HG03196 (cell line): ENCODE measurements around the gene RAB20.
"Not testable (repeated sequence)": the region's sequence is repeated elsewhere in the genome, so short reads cannot be mapped to it uniquely, and the experiment has no call there.

ENCODE experiments used
- ATAC-seq: cut with Tn5 transposase; IDR thresholded peaks from one replicate; pipeline ENCODE4 v1.9.1; 2021; ENCODE audit not compliant: unreplicated experiment

RAB20 gene, protein sequence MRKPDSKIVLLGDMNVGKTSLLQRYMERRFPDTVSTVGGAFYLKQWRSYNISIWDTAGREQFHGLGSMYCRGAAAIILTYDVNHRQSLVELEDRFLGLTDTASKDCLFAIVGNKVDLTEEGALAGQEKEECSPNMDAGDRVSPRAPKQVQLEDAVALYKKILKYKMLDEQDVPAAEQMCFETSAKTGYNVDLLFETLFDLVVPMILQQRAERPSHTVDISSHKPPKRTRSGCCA

DNA sequence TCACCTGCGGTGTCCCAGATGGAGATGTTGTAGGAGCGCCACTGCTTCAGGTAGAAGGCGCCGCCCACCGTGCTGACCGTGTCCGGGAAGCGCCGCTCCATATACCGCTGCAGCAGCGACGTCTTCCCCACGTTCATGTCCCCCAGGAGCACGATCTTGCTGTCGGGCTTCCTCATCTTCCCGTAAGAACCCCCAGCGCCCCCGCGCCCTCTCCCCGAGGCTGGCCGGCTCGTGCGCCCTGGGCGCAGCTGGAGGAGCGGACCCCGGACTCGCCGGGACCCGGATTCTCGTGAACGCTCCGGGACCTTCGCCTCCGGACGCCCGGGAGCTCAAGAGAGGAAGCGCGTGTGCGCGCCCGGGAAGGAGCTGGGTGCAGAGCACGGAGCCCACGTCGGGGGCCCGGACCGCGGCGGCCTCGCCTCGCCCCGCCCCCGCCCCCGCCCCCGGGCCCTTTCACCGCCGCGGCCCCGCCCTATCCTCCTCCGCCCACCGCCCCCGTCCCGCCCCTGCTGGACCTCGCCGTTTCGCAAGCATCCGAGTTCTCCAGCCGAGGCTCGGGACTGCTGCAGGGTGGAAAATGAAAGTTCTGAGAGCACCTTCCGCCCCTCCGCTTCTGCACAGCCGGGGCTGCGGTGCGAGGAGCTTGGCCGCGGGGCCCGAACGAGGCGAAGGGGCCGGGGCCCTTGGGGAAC lies at the start of gene RAB20:
RAB20 (minus strand) TSS at position 379 of the 692 bp plus-strand sequence; CDS start at position 176, 203 bp downstream.
- peak; percentile 64 for ATAC-seq

DNA sequence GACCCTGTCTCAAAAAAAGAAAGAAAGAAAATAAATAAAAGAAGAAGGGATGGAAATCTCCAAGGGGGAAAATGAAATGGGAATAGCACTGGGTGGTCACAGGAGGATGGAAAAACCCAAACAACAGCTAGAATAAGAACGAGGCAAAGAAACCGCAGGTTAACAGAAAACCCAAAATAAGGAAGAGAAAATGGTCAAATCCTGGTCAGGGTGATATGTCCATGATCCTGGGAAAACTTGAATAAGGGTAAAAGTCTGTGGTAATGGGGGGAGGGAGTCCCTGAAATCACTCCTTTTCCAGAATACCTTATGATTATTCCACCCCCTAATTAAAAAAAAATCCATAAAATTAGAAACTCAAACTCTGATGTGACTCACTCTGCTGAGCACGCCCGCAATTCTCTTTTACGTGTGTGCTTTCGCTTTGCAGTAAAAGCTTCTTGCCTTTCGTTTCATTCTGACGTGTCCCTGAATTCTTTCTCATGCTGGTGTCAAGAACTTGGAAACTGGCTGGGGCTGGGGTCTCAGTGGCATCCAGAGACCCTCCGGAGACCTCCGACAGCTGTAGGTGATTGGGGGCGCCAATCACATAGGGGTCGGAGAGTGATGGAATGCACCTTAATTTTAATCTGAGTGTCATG lies 49.6 kb upstream of the RAB20 start:
- ATAC-seq: peak; percentile 40

DNA sequence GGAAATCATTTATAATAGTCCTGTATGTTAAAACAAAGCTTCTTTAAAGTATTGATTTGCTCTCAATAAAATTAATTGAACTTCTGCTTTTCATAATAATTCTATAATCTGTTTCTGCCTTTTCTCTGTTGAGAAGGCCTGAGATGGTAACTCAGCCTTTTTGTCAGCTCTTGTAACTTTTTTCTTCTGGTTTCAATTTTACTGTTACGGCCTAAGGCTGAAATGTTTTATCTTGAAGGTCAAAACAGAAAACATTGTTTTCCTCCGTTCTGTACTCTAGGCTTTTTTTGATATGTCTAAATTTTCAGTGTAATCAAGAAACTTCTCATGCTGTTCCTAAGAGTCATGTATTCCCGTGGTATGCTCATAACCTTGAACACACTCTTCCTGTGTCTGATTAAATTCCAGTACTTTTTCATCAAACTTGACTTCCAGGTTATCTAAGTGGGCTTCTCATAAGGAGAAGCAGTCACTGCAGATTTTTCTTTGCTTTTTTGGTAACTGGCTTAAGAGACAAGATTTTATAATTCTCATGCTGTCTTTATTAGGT lies 46.2 kb upstream of the RAB20 start:
- no peak for ATAC-seq

DNA sequence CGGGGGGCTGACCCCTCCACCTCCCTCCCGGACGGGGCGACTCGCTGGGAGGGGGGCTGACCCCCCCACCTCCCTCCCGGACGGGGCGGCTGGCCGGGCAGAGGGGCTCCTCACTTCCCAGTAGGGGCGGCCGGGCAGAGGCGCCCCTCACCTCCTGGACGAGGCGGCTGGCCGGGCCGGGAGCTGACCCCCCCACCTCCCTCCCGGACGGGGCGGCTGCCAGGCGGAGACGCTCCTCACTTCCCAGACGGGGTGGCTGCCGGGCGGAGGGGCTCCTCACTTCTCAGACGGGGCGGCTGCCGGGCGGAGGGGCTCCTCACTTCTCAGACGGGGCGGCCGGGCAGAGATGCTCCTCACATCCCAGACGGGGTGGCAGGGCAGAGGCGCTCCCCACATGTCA lies 44.8 kb upstream of the RAB20 start:
- ATAC-seq: not testable (repeated sequence)

DNA sequence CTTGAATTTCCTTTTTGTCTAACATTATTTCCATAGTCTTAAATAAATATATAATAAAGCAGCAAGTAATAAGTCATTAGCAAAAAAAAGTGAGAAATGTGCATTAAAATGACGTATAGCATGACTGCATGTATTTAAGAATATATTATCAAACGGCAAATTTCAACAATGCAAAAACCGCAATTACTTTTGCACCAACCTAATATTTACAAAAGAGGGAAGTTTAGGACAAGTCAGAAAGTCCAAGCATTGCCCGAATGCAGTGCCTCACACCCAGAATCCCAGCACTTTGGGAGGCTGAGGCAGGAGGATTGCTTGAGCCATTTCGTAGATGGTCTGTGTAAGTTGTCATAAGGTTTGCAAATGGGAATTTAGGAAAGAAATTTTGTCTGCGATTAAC lies 43.6 kb upstream of the RAB20 start:
- ATAC-seq: no peak

DNA sequence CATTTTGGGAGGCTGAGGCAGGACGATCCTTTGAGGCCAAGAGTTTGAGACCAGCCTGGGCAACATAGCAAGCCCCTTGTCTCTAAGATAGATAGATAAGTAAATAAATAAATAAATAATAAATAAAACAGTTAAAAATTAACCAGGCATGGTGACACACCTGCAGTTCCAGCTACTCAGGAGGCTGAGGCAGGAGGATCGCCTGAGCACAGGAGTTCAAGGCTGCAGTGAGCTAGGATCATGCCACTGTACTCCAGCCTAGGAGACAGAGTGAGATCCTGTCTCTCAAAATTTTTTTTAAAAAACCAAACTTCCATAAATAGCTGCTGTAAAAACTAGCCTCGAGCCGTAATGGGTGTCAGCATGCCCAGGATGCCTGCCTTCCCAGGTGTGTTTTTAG lies 39.5 kb upstream of the RAB20 start:
- no peak for ATAC-seq

DNA sequence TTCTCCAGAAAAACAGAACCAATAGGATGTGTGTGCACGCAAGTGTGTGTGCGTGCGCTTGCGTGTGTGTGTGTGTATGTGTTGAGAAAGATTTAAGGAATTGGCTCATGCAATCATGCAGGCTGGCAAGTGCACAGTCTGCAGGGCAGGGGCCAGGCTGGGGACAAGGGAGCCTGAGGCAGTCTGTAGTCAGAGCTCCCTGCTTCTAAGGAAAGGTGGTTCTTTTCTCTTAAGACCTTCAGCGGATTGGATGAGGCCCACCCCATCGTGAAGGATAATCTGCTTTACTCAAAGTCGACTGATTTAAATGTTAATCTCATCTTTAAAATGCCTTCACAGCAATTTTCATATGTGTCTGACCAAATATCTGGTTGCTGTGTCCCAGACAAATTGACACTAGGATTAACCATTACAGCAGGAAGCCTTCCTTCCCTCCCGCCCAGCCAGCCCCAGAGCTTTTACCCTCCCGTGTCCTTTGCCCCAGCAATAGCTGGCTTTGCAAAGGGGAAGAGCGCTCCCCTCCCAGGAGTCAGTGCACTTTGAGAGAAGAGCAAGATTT lies 38.8 kb upstream of the RAB20 start:
- no peak for ATAC-seq

DNA sequence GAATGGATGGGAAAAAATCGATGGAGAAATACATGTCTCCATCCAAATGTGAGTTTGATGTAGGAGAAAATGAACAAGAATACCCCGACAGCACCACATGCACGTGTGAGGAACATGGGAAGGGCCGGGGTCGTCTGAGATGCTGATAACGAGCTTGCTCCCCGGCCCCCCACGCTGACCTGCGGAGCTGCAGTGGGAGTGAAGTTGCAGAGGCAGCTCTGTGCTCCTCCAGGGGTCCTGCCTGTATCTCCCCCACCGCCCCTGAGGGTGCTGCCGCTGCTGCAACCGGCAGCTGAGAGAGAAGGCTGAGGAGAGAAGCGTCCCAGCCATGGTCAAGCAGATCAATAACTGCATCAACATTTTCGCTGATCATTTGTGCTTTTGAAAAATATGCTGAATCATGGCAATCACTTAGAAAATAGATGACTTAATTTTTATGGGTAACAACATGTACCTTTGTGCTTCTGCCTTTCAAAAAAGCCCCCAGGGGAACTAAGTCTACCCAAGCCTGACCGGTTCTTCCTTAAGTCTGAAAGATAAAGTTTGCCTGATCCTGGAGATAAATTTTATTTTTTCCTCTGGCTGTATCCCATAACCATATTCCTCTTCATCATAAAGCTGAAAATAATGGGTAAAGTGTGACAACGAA lies 35.6 kb upstream of the RAB20 start:
- ATAC-seq: no peak

DNA sequence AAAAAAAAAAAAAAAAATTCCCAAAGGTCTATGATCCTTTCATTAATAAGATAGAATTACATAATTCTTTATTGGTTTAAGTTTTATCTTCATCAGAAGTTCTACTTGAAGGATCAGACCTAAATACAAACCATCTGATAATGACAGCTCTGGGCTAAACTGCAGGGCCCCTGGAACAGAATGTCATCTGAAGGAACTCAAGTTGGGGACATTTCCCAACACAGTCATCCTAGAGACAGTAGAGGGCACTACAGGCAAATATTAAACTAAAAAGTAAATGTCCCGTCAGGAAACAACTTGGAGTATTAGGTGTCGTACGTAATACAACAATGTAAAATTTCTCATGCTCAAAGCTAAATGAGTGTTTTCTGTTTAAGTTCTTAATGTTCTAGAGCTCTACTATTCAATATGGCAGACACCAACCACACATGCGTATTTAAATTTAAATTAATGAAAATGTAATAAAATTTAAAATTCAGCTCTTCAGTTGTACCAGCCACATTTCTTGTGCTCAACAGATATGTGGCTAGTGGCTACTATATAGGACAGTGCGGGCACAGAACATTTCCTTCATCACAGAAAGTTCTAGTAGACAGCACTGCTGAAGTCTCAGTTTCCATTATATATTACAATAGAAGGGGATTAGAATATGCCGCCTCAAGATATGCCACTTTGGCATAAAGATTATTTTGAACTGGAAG lies 32.1 kb upstream of the RAB20 start:
- ATAC-seq: peak; percentile 69

DNA sequence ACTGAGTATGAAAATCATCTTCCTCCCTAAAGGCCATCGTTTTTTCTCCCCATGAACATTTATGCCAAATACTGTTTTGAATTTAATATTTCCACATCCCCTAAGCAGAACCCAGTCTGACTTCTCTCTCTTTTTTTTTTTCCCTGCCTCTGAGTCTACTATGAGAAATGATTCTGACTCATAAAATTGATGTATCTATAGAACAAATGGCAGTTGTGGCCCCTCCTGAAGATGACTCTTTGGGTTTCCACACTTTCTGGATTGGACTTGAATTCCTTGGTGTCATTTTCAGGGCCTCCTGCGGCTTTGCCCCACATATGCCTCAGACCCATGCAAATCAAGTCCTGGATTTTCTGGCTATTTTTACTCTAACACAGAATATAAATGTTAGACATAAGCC lies 31.1 kb upstream of the RAB20 start:
- no peak for ATAC-seq

DNA sequence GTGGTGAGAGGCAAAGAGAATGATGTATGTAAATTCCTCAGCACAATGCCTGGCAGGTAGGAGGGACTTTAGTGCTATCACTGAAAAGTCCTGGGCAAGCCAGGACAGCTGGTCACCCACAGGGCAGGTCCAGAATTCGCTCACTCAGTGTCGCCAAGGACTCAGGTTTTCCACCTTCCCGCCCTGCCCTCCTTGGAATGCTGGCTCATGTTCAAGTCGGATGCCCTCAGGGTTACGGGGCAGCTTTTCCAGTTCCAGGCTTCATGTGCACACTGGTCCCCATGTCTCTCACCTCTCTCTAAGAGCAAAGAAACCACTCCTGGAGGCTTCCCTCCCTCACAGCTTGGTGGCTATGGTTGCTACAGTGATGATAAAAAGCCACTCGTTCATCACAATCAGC lies 29.1 kb upstream of the RAB20 start:
- no peak for ATAC-seq

DNA sequence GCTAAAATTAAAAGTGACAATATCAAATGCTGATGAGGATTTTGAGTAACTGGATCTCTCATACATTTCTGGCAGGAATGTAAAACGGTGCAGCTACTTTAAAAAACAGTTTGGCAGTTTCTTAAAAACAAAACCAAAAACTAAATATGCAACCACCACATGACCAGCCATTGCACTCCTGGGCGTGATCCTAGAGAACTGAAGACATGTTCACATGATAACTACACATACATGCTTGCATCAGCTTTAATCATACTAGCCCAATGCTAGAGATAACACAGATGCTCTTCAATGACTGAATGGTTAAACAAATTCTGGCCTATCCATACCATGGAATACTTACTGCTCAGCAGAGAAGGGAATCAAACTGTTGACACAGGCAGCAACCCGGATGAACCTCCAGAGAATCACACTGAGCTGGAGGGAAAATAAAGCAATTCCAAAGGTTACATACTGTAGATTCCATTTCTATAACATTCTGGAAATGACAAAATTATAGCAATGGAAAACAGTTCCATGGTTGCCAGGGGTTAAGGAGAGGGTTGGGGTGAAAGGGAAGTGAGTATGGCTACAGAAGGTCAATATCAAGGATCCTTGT lies 28.4 kb upstream of the RAB20 start:
- ATAC-seq: no peak

DNA sequence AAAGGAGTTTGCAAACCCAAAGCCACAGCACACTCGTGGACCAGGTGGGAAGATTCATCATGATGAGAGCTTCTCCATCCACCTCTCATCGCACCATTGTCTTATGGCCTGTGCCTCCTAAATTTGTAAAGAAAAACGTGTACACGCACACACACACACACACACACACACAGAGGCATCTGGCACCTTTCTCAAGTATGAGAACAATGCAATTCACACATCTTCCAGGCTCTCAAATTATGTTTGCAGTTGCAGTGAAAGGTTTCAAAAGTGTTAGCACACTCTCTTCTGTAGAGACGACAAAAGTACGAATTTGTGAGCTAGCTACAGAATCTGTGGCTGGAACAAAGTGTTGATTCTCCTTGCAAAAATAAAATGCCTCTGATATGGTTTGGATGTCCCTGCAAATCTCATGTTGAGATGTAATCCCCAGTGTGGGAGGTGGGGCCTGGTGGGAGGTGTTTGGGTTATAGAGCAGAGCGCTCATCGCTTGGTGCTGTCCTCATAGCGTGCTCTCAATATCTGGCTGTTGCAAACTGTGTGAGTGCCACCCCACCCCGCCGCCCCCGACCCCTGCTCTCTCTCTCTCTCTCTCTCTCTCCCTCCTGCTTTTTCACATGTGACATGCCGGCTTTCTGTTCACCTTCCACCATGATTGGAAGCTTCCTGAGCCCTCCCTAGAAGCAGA lies 21.8 kb upstream of the RAB20 start:
- ATAC-seq: no peak

DNA sequence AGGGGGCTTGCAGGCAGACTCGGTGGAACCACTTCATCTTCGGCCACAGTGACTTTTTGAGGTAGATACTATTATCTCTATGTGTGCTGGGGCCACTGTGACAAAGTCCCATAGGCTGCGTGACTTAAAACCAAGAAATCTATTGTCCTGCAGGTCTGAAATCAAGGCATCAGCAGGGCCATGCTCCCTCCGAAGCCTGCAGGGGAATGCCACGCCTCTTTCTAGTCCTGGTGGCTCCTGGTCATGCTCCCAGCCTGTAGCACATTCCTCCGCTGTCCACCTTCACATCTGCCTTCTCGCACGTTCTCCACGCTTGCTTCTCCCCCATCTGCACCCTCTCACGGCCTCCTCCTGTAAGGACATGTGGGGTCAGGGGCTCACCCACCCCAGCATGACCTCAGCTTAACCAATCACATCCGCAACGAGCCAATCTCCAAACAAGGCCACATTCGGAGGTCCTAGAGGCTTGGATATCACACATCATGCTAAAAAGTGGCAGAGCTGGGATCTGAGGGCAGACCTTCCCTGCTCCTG lies 21.0 kb upstream of the RAB20 start:
- no peak for ATAC-seq

DNA sequence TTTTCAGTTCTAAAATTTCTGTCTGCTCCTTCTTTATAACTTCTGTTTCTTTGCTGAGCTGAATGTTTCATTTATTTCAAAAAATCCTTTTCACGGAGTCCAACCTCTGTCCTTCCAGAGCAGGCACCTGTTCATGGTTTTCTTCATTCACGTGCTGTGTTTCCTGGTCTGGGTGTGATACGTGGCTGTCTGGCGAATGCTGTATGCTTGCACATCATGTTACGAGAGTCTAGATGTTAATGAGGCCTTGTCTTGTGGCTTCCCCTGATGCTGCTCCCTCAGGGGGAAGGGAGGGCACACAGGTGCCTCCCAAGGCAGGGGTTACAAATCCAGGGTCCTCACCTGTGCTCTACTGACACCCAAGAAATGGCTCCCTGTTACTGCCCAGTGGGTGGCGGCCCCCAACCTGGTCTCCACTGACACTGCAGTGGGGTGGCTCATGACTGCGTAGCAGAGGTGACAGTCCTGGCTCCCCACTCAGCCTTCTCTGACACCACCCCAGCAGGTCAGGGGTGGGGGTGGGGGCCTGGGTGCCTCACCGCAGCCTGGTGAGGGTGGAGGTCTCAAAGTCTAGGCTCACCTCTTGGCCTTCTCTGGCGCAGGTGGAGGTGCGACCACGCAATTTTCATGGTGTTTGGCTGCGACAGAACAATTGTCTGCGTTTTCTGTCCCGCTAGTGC lies 20.1 kb upstream of the RAB20 start:
- ATAC-seq: no peak

DNA sequence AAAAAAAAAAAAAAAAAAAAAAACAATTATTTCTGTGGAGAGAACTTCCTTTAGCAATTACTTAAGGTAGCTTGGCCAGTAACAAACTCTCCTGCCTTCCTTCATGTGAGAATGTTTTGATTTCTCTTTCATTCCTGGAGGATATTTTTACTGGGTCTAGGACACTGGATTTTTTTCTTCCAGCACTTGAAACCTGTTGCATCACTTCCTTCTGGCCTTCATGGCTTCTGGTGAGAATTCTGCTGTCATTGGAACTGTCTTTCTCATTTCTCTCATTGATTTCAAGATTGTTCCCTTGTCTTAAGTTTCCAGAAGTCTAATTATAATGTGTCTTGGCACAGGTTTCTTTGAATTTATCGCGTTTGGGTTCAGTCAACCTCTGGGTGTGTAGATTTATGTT lies 19.3 kb upstream of the RAB20 start:
- ATAC-seq: no peak

DNA sequence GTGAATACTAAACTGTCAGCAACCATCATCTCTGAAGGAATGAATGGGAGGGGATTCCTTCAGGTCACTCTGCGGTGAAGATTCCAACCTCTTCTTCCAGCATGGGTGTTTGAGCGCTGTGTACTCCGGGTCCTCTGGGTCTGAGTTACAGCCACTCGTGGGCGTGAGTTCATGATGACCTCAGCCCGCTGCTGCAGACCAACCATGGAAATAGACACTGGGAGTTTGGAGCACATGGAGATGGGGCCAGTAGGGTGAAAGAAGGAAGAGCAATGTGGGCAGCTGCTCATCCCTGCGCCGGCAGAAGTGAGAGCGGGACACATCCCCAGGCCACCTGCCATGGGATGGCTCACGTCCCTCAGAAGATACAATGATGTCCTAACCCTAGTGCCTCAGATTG lies 16.8 kb upstream of the RAB20 start:
- ATAC-seq: no peak

DNA sequence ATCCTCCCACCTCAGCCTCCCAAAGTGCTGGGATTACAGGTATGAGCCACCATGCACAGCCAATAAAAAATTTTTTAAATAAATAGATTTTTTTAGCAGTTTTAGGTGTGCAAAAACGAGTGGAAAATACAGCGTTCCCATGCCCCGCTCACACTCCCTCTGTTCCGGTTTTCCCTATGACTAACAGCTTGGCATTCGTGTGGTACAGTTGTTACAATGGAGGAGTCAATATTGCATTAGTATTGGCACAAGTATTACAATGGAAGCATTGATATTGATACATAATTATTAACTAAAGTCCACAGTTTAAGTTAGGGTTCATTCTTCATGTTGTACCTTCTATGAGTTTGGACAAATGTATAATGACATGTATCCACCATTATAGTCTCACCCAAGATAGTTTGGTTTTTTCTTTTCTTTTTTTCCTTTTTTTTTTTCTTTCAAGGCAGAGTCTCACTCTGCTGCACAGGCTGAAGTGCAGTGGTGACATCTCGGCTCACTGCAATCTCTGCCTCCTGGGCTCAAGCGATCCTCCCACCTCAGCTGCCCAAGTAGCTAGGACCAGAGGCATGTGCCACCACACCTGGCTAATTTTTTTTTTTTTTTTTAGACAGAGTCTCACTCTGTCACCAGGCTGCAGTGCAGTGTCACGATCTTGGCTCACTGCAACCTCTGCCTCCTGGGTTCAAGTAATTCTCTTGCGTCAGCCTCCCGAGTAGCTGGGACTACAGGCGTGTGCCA lies 15.4 kb upstream of the RAB20 start:
- no peak for ATAC-seq
